ENCODE data around the gene YPEL5. TPM values are rescaled to one million over a fixed set of nuclear protein-coding genes. Genes with fewer than 3 reads are reported as not detected.
A peak's percentile ranks its signal among the peaks of the same experiment; 100 is the strongest.

Gene YPEL5
- total RNA-seq, 1 experiment from 2014 or later = 27.1 TPM

DNA sequence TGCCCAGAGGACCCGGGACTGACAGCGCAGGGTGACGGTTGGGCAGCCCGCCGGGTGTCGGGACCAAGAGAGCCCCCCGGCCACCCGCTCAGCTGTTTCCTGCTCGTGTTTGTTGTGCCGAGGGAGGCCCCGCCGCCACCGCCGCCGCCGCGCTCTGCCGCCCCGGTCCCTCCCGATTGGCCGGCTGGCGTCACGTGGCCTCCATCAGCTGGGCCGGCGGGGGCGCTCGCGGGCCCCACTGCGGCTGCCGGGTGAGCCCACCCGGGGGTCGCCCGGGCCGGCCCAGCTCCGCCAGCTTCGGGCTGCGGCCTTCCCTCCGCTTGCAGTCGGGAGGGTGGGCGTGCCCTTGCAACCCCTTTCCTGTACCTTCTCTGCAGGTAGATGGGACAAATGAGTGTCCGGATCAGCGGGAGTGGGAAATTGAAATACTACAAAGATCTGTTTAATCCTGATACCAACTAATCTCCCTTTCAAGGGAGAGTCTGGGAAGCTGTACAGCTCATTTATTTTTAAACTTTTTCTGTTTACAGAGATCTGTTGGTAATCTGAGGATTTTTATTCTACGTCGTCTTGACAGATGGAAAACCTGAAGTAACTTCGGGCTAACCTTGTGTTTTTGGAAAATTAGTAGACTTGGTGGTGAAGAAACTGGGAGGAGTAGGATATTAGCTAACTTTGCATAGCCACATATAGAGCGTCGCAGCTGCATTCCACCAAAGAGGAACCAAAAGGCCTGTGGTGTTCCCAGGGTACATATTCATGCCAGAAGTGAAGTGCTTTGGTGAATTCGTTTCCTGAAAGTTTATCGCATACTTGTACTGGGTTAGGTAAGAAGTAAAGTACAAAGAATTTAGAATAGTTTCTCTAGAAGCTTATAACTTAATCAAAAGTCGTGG lies 1.2 kb downstream of the YPEL5 start (continued):
- no peak for TF ChIP-seq RAD21 (IDR thresholded peaks at IDR 0.05; ENCODE audit: low read depth)
- no peak for TF ChIP-seq POLR2A (IDR thresholded peaks at IDR 0.05; ENCODE audit: borderline replicate concordance, extremely low read depth, insufficient read depth, insufficient read length)
- no peak for TF ChIP-seq SP1 (IDR thresholded peaks at IDR 0.05; ENCODE audit: low read depth)

DNA sequence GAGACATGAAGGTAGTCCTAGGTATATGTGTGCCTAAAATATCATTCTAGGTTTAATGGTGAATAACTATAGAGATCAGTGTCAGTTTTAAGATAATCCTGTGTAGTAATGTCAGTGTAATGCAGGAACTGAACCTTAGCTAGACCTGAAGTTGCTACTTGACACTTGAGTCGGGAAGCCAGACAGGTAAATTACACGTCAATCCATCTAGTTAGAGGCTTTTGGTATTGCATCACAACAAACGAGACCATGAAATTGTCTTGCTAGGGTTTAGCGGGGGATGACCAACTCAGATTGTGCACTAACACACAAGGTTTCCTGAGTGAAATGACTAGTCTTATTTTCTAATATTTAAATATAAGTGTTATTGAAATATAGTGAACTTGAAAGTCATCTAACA lies 2.0 kb downstream of the YPEL5 start:
- no peak overlapping the region for H3K9ac ChIP-seq (ENCODE audit: low read length)
- no peak overlapping the region for H3K27ac ChIP-seq (ENCODE audit: low read depth, low read length)
- TF ChIP-seq ZFX (IDR thresholded peaks at IDR 0.05) (no peak), EZH2phosphoT487 (IDR thresholded peaks at IDR 0.05; ENCODE audit: borderline replicate concordance) (no peak), SP1 (IDR thresholded peaks at IDR 0.05; ENCODE audit: low read depth) (no peak), SRF (IDR thresholded peaks at IDR 0.05; ENCODE audit: low read depth) (no peak)
- TF ChIP-seq, protein P1, sequence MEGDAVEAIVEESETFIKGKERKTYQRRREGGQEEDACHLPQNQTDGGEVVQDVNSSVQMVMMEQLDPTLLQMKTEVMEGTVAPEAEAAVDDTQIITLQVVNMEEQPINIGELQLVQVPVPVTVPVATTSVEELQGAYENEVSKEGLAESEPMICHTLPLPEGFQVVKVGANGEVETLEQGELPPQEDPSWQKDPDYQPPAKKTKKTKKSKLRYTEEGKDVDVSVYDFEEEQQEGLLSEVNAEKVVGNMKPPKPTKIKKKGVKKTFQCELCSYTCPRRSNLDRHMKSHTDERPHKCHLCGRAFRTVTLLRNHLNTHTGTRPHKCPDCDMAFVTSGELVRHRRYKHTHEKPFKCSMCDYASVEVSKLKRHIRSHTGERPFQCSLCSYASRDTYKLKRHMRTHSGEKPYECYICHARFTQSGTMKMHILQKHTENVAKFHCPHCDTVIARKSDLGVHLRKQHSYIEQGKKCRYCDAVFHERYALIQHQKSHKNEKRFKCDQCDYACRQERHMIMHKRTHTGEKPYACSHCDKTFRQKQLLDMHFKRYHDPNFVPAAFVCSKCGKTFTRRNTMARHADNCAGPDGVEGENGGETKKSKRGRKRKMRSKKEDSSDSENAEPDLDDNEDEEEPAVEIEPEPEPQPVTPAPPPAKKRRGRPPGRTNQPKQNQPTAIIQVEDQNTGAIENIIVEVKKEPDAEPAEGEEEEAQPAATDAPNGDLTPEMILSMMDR (IDR thresholded peaks at IDR 0.05 in 2 of 3, conservative IDR thresholded peaks at IDR 0.05 in 1 of 3; ENCODE audit: borderline replicate concordance in 1 of 3, insufficient read depth in 1 of 3, low read depth in 2 of 3, low read length in 2 of 3) = no peak
- TF ChIP-seq, protein P2, sequence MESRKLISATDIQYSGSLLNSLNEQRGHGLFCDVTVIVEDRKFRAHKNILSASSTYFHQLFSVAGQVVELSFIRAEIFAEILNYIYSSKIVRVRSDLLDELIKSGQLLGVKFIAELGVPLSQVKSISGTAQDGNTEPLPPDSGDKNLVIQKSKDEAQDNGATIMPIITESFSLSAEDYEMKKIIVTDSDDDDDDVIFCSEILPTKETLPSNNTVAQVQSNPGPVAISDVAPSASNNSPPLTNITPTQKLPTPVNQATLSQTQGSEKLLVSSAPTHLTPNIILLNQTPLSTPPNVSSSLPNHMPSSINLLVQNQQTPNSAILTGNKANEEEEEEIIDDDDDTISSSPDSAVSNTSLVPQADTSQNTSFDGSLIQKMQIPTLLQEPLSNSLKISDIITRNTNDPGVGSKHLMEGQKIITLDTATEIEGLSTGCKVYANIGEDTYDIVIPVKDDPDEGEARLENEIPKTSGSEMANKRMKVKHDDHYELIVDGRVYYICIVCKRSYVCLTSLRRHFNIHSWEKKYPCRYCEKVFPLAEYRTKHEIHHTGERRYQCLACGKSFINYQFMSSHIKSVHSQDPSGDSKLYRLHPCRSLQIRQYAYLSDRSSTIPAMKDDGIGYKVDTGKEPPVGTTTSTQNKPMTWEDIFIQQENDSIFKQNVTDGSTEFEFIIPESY (IDR thresholded peaks at IDR 0.05; ENCODE audit: extremely low read depth, insufficient replicate concordance, low read length) = no peak
- H3K9me2 ChIP-seq (ENCODE audit: insufficient read depth) = no peaks in the 10 kb centered on the region
- H3K27me3 ChIP-seq (ENCODE audit: insufficient read depth, low read length) = no peaks in the 10 kb centered on the region
- no peak overlapping the region for H3K4me3 ChIP-seq (replicated peaks in 1 of 2; ENCODE audit: low read depth in 1 of 2, low read length in 2 of 2)
- CTCF ChIA-PET = interaction anchor here (0.8 to 3.3 kb wide), 5 partner anchors 9 to 563 kb away, joined by 3 to 25 read pairs (median 4); no protein-coding TSS in a partner anchor
- no peak overlapping the region for H2AFZ ChIP-seq (ENCODE audit: low read depth, low read length, poor library complexity, severe bottlenecking)
- POLR2A ChIA-PET = no interaction called here
- RAD21 ChIA-PET (ENCODE audit: low non-redundant PET in 1 of 2, low total read pairs in 2 of 2, uncharacterized antibody in 2 of 2, unreplicated experiment in 2 of 2) = no interaction called here
- ATAC-seq (no peak), DNase-seq (ENCODE audit: low read depth, low spot score) (no peak)
- H3K79me2 ChIP-seq (ENCODE audit: insufficient read depth, low read length) = no peaks in the 10 kb centered on the region
- 0 out of 4 replicates have a peak, but pooled peaks cover 0 to 2% of the 10 kb centered on the region in 2 experiments for H3K36me3 ChIP-seq (ENCODE audit: control insufficient read depth in 1 of 2, insufficient read depth in 2 of 2, low read length in 2 of 2)
- H3K4me1 ChIP-seq (ENCODE audit: control insufficient read depth in 1 of 2, insufficient read depth in 2 of 2, low read length in 2 of 2) = peaks cover 22 to 23% of the 10 kb centered on the region in 2 experiments
- intact Hi-C loops (cut with micrococcal nuclease) = no loop called here
- peak overlapping the region; percentile 43; the same call in 1 of the 2 replicates for H3K4me2 ChIP-seq (ENCODE audit: low read length)
- no TSS peak for BruUV-seq (replicated peaks)
- no peaks in the 10 kb centered on the region for H4K20me1 ChIP-seq (ENCODE audit: insufficient read depth)
- no peaks in the 10 kb centered on the region for H3K9me3 ChIP-seq (ENCODE audit: control insufficient read depth in 1 of 2, insufficient read depth in 1 of 2, low read depth in 1 of 2, low read length in 2 of 2)

Measured in HCT116 (cell line).